ENCODE data around the gene B3GNT7.
"Not testable (repeated sequence)": the region's sequence is repeated elsewhere in the genome, so short reads cannot be mapped to it uniquely, and the experiment has no call there.

Gene B3GNT7, protein sequence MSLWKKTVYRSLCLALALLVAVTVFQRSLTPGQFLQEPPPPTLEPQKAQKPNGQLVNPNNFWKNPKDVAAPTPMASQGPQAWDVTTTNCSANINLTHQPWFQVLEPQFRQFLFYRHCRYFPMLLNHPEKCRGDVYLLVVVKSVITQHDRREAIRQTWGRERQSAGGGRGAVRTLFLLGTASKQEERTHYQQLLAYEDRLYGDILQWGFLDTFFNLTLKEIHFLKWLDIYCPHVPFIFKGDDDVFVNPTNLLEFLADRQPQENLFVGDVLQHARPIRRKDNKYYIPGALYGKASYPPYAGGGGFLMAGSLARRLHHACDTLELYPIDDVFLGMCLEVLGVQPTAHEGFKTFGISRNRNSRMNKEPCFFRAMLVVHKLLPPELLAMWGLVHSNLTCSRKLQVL

DNA sequence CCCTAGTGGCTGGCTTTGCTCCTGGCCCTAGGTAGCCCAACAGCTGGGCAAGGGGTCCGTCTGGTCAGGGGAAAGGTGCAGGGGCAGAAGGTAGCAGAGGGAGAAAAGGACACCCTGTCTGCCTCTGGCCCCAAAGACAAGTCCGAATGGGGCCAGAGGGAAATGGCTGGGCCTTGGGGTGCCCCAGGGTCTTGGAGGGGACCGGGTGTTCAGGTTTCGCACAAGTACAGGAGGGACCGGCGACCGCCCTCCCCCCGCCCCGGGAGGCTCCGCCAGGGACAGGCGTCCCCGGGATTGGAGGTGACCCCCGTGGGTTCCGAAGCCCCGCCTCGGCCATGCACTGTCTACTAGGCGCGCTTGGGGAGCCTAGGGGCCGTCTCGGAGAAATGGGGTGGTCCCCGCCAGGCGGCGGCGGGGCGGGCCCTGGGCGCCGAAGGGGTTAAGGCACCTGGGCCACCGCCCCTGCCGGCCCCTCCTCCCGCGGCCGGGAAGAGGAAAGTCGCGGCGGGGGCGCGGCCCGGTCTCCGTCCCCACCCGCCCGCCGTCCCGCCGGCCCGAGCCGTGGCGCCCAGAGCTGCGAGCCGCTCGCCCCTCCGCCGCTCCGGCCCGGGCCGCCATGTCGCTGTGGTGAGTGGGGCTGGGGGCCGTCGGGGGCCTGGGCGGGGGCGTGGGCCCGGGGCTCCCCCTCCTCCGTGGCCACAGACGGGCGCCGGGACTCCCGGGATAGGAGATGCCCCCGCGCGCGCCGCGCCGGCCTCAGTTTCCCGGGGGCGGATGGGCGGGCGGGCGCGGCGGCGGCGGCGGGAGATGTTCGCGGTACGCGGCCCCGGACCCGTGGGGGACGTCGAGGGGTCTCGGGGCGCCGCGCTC is at the start of gene B3GNT7:
B3GNT7 (plus strand) TSS at position 523 of the 870 bp plus-strand sequence; CDS start at position 617, 94 bp downstream.
- DNase-seq = no peak

DNA sequence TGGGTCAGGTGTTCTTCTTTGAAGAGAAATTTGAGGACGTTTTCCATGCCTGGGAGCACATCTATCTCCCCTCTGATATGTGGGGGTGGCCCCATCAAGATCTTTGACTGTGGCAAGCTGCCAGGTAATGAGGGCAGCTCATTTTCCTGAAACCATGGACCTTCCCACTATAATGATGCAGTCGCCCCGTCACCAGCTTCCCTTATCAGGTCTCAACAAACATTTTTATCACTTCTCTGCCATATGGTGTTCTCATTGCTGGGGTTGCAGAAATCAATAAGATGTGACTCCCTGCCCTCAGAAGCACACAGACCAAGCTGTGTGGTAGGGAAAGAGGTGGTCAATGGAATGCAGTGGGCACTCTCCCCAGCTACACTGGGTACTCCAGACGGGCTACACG is 48.4 kb upstream of the B3GNT7 start:
- no peak for DNase-seq

DNA sequence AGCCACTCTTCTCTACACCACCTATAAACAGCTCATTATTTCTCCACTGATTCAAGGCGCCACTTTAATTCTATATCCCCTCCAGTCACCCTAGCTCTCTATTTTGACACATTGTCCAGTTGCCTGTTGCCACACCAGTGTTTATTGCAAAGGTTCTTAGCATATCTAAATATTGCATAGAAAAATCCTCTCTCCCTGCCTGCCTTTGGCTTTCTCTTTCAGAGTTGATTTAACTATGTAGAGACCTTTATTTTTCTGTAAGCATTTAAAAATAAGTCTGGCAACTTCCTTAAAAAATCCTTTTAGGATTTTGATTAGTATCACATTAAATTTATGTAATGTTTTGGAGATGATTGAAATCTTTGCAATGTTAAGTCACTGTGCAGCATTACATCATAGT is 47.9 kb upstream of the B3GNT7 start:
- DNase-seq = no peak

DNA sequence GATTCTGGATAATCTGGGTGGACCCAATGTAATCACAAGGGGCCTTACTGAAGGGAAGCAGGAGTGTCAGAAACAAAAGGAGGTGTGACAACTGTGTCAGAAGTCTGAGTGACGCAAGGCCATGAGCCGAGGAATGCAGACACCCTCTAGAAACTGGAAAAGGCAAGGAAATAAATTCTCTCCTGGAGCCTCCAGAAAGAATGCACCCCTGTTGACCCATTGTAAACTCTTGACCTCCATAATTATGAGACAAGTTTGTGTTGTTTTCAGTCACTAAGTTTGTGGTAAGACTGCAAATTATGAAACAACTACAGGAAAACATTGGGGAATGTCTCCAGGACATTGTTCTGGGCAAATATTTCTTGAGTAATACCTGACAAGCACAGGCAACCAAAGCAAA is 47.3 kb upstream of the B3GNT7 start:
- DNase-seq = no peak

DNA sequence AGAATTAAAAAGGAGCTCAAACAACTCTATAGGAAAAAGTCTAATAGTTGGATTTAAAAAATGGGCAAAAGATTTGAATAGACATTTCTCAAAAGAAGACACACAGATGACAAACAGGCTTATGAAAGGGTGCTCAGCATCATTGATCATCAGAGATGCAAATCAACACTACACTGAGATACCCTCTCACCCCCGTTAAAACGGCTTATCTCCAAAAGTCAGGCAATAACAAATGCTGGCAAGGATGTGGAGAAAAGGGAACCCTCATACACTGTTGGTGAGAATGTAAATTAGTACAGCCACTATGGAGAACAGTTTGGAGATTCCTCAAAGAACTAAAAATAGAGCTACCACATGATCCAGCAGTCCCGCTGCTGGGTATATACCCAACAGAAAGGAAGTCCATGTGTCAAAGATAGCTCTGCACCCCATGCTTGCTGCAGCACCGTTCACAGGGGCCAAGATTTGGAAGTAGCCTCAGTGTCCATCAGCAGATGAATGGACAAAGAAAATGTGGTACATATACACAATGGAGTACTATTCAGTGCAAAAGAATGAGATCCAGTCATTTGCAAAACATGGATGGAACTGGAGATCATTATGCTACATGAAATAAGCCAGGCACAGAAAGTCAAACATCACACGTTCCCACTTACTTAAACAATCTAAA is 46.7 kb upstream of the B3GNT7 start:
- DNase-seq = no peak

DNA sequence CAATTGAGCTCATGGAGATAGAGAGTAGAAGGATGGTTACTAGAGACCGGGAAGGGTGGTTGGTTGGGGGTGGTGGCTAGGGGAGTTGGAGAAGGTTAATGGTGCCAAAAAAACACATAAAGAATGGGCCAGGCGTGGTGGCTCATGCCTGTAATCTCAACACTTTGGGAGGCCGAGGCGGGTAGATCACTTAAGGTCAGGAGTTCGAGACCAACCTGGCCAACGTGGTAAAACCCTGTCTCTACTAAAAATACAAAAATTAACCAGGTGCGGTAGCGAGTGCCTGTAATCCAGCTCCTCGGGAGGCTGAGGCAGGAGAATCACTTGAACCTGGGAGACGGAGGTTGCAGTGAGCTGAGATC is 46.2 kb upstream of the B3GNT7 start:
- DNase-seq = not testable (repeated sequence)

DNA sequence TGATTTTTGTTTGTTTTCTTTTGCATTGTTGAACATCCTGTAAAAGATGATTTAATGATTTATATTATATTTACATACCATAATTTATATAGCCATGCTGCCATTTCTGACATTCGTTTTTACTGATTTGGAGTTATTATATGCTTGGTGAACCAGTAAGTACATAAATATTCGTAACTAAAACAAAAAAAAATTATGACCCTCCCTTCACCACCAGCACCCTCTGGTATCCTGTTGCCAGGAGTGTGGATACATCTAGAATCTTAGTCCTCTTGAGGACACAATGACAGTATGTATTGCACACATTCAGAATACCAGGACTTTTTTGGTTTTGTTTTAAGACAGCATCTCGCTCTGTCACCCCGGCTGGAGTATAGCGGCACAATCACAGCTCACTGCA is 43.9 kb upstream of the B3GNT7 start:
- no peak for DNase-seq

DNA sequence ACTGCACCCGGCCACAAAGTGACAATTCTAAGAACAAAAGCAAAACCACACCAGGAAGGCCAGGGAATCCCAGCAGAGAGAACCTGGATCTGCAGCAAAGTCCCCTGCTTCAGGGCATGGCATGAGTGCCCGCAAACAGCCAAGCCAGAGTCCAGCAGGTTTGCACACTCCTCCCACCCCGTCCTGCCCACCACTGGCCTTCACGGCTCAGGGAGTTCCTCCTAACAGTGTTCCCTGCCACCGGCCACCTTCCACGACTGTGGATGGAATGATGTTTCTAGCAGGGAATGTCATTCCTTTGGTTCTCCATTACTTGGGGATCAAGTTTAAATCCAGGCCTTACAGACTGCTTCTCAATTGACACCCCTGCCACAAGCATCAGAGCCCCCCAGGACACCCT is 42.0 kb upstream of the B3GNT7 start:
- no peak for DNase-seq

DNA sequence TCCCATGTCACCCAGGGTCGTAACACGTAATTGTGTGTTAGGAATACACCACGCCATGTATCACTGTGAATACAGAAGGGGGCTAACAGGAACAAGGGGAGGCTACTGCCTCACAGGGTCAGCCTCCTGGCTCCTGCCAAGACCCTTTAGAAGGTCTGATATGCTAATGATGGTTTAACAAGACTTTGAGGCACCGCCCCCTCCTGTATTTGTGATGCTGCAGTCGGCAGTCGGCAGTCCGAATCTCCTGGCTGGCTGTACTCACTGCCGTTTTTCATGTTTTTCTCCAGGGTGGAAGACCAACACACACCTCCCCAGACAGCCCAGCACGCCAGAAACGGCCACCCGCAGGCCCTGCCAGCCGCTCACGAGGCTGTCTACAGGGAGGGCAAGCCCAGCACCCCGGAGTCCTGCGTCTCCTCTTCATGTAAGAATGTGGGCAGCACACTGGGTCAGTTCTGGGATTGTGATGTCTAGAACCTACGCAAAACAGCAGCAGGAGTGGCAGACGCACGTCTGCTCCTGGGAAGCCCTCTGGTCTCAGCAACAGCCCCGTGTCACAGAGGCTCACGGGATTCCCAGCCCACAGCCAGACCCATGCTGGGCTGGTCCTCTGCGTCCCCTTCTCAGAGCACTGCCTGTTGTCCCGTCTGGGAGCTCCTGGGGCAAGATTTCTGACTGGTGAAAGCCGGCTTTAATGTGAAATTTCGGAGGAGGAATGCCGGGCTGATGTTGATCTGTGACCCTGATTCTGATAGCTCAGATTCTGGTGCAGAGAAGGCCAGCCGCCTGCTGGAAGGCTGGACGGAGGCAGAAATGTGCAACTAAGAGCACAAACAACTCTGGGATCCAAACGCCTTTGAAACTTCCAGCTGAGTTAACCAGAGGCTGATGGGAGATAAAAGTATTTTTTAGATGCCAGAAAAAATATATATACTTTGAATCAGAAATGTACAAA is 39.7 kb upstream of the B3GNT7 start:
- no peak for DNase-seq

DNA sequence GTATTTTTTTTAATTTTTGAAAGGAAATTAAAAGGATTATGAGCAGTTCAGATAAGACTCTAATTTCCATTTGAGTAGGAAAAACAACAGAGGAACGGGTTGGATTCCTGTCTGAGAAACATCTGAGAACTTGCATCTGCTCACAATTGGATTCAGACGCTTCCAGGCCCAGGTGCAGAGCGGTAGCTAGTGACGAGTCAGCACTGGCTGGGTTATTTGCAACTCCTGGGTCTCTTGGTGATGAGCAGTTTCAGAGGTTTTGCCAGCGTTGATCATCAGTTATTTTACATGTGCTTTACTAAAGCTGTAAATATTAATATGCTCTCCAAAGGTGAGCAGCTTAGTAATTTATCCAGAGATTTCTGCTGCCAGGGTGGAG is 39.1 kb upstream of the B3GNT7 start:
- DNase-seq = peak; percentile 75

DNA sequence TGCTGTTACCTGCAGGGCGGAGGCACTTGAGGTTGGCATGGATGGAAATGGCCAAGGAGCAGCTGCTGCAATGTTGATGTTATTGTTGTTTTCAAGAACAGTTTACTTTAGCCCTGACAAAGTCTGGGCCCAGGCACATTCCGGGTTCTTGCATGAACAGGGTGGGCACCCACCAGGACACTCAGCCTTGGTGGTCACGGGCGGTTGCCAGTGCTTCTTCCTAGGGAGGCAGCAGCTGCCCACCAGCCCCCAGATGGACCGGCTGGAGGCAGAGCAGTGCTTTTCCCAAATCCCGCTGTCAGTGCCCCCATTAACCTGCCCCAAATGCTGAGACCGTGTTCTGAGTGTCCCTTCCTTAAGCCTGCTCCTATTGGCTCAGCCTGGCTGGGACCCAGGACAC is 38.5 kb upstream of the B3GNT7 start:
- DNase-seq = no peak

DNA sequence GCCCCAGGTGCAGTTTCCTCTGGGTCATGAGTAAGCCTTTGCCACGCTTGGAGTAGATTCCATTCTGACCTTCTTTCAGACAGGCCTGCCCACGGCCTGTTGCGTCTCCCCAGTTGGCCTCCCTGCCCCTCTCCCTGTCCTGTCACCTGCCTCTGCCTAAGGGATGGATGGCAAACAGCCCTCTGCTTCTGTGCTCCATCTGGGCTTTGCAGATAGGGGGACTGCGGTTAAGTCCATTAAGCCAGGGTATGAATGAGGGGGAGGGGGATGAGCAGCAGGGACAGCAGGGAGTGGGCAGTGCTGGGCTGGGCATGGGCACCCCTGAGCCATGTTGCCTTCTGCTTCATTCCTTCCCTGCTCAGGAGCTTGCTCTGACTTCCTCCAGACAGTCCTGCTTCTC is 37.6 kb upstream of the B3GNT7 start:
- DNase-seq = no peak

DNA sequence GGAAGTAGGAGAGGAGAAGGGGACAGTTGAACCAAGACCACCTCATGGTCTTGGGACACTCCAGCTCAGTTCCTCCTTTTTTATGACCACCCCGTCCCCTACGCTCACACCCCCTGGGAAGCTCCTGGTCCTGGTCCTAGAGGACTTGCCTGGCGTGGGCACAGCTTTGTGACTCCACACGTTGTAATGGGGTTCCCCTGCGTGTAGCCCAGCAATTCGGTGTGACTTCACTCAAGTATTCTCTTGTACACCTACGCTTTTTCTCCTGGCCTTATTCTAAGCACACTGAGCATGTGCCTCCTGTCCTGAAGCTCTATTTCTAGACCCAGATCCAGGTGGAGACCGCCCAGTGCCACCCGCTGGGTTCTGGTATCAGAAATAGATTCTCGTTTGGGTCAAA is 36.1 kb upstream of the B3GNT7 start:
- DNase-seq = no peak

DNA sequence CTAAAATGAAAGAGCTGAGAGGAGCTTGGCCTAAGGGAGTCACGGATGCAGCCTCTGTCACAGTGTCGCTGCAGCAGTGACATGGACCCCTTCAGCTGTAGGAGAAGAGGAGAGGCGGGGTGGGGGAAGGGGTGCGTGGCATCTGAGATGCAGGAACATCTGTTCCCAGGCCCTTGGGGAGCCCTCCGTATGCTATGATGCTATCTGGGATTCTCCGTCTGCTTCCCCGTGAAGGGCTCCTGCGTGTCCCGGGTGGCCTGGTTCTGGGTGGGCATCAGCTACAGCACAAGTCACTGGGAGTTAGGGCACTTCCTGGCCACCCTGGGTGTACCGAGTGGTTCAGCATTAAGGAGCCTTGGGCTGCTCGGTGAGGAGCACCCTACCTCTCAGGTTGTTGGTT is 35.6 kb upstream of the B3GNT7 start:
- DNase-seq = no peak

DNA sequence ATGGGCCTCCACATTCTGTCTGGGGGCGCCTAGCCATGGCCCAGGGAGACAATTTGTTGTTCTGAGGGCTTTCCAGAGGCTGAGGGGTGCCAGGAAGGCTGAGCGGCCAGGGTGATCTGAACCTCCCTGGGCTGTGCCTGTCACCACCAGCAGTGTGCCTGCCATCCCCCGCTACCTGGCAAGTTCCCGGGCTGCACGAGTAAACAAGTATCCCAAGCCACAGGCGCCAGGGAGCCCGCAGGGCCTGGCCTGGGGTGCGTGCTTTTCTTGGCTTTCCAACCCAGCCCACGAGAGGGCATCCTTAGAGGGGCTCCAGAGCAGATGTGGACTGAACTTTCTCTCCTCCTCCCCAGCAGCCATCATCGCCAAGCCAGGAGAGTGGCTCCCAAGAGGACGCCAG is 35.1 kb upstream of the B3GNT7 start:
- no peak for DNase-seq

DNA sequence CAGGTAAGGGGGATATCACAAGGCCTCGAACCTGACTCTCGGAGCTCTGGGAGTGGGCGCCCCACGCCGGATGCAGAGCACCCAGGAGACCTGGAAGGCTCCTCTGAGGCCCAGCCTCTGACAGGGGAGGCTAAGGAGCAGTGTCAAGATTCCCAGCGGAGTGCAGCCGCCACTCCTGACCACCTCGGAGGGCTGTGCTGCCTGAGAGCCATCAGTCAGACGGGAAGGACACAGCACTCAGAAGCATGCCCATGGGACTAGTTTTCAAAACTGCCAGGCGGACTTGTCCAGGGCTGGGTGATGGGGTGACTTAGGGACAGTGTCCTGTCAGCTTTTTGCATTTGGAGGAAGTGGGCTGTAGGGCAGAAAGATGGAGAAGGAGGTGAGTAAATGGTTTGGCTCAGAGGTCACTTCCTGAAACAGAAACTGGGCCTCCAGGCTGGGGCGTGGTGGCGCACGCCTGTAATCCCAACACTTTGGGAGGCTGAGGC is 34.6 kb upstream of the B3GNT7 start:
- DNase-seq = no peak

DNA sequence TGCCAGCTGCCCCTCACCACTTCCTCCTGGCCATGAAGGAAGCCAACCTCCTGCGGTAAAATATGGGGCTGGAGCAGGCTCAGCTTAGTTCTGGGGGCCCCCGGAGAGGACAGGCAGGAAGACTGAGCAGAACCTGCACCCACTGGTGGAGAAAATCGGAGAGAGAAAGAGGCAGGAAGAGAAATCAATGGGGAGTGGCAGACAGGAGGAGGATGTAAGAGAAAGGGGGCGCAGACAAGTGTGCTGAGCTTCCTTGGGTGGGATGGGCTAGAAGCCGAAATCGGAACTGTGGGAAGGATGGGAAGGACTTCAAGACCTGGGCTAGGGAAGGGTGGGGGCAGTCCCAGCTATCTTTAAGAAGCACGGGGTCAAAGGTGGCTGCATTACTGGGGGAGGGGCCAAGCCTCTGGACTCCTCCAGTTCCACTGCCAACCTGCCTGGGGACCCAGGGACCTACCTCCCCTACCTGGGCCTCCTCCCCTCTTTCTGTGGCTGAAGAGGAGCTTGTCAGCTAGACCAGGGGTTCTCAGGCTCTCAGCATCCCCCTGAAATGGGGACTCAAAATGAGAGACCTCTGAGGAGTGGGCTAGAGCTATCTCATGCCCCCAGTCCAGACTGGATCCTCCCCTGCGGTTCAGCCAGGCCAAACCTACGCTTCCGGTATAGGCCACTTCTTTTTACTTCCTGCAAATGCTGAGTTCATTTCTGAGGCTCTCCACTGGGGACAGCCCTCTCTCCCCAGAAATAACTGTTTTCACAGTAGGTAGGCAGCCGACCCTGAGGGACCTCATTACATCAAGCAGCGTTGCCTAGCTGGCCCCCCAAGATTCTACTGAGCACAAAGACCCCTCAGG is 33.6 kb upstream of the B3GNT7 start:
- DNase-seq = no peak

DNA sequence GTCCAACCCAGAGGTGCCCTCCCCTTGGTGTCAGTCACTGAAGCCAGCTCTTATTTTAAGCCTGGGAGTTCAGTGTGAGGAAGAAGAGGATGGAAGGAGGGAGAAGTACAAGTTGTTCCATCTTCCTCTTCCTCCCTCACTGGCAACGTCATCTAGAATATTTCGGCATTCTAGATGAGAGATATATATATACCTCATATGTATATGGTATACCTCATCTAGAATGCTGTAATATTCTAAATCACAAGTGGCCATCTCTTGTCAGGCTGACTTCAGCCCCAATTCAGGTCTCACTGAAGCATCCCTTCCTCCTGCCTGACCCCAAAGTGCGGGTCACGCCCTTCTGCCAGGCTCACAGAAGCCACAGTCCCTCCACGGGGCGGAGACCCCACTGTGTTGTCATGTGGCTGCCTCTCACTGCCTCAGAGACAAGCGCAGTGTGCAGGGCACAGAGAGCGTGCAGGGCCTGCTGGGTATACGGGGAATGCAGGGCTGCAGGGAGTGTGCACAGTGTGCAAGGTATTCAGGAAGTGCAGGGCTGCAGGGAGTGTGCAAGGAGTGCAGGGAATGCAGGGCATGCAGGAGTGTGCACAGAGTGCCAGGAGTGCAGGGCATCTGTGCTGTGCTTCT is 32.8 kb upstream of the B3GNT7 start:
- no peak for DNase-seq

DNA sequence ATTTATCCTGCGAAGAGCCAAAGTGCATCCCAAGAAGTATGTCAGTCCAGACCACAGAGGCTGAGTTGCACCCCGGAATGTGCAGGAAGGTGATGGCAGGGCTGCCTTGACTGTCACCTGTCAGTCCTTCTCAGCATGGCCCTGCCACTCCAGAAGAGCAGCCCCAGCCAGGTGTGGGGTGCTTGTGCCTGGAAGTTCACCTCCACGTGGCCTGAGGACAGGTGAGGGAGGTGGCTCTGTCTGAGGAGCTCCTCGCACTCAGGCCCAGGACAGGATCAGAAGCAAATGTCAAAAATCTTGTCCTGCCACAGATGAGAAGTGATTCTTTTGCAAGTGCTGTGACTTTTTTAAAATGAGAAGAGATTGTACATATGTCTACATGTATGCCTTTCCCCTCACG is 31.4 kb upstream of the B3GNT7 start:
- no peak for DNase-seq

DNA sequence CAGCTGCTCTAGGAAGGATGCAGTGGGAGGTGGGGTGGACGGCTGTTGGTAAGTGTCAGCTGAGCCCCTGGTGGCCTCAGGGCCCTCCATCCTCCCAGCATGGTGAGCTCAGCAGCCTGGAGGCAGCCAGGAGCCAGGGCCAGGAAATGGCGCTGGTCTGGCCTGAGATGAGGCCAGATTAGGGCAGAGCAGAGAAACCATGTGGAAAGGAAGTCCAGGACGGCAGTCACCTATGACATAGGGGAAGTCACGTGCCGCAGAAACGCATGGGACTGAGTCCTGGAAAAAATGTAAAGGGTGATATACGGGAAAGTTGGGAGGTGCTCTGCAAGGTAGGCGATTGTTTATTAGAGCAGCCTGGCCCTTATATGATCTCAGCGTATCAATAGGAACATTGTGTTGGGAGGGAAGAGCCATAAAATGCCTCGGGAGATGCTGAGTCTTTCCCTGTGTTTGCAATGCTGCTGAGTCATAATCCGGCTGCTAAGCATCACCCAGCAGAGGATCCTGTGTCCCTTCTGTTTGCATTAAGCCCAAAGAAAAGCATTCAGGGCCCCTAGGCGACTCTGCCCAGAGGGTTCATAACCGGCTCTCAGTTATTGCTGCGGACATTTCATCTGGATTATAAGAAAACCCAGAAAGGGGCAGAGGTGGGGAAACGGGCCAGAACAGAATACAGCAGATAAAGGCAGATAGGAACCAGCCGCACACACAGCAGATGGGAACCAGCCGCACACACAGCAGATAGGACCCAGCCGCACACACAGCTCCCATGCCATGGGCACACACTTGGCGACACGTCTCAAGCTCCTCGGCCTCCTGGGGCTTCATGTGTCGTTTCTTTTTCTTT is 30.3 kb upstream of the B3GNT7 start:
- DNase-seq = no peak

Data from RPMI8226 (cell line).